Endothelial cell of umbilical vein (primary cell): ENCODE measurements around the gene CUL9. TPM values are rescaled to one million over a fixed set of nuclear protein-coding genes. Genes with fewer than 3 reads are reported as not detected.

ENCODE experiments used
- BruUV-seq: library from RNA; stranded (reverse); fragments of 400-500 nt; replicated peaks from 2 replicates; lab custom pipeline; 2021; lab: Mats Ljungman, UMichigan
- CTCF ChIA-PET: fragments of 300-600, 350-600 bp; sonication (Branson Sonifier 250); formaldehyde crosslinking; loops from one replicate; lab custom pipeline; 2021; ENCODE audit warnings: antibody characterized with exemption, inconsistent platforms; lab: Charles Lee
- POLR2A ChIA-PET: fragments of 300-600, 350-600 bp; sonication (Branson Sonifier 250); formaldehyde crosslinking; loops from one replicate; lab custom pipeline; 2021; ENCODE audit warnings: antibody characterized with exemption, inconsistent platforms; lab: Charles Lee
- DNase-seq: peaks from one replicate; pipeline ENCODE4 v3.0.0-alpha.2; 2011; ENCODE audit warnings: low read depth, low spot score
- FAIRE-seq: peaks from 2 replicates; lab custom pipeline; 2011; peaks lifted over from hg19 to GRCh38; lab: Jason Lieb, UNC
- H2AFZ ChIP-seq: 2 replicates; pipeline ENCODE4 v1.6.0; 2012; ENCODE audit warnings: low read depth, low read length, control low read depth, inconsistent platforms
- H3K27ac ChIP-seq: 2 replicates; pipeline ENCODE4 v1.5.1; 2011; ENCODE audit warnings: low read depth, mild to moderate bottlenecking, control low read depth, low read length, moderate library complexity; ENCODE audit not compliant: insufficient read depth
- H3K27me3 ChIP-seq, 2 experiments: 2 replicates each; pipeline versions ENCODE4 v1.6.0 to v1.6.1; 2011; ENCODE audit warnings: low read length in 2 of 2, mixed read lengths in 1 of 2; ENCODE audit not compliant: control insufficient read depth in 2 of 2, insufficient read depth in 2 of 2
- H3K36me3 ChIP-seq, 2 experiments: 2 replicates in 1 of 2; 3 replicates in 1 of 2; pipeline ENCODE4 v1.5.1; 2011; ENCODE audit warnings: low read length in 2 of 2, mild to moderate bottlenecking in 1 of 2, moderate library complexity in 1 of 2; ENCODE audit not compliant: control insufficient read depth in 2 of 2, insufficient read depth in 2 of 2; ENCODE audit errors: extremely low read depth in 1 of 2
- H3K4me1 ChIP-seq: 3 replicates; pipeline ENCODE4 v1.5.1; 2011; ENCODE audit warnings: mild to moderate bottlenecking, low read length; ENCODE audit not compliant: control insufficient read depth, insufficient read depth; ENCODE audit errors: extremely low read depth
- H3K4me2 ChIP-seq: 2 replicates; pipeline ENCODE4 v1.6.1; 2011; ENCODE audit warnings: low read length, control low read depth, mixed read lengths; ENCODE audit not compliant: insufficient read depth
- H3K4me3 ChIP-seq, 3 experiments: fragments of 200-600 bp in 1 of 3; sonication (generic), shearing (Covaris generic) in 1 of 3; replicated peaks in 1 of 3; 2 replicates each; pipeline ENCODE4 v1.5.1; 2011 to 2016; ENCODE audit warnings: control low read depth in 3 of 3, low read length in 3 of 3, mild to moderate bottlenecking in 2 of 3, inconsistent platforms in 1 of 3, low read depth in 1 of 3, moderate library complexity in 1 of 3; ENCODE audit not compliant: insufficient read depth in 1 of 3
- H3K79me2 ChIP-seq: 2 replicates; pipeline ENCODE4 v1.6.0; 2012; ENCODE audit warnings: low read length, inconsistent platforms; ENCODE audit not compliant: control insufficient read depth, insufficient read depth
- H3K9ac ChIP-seq: replicated peaks from 2 replicates; pipeline ENCODE3; 2011; ENCODE audit warnings: low read length, control low read depth; ENCODE audit not compliant: insufficient read depth; ENCODE audit errors: extremely low read depth
- H3K9me1 ChIP-seq: replicated peaks from 3 replicates; pipeline ENCODE4 v1.6.0; 2011; ENCODE audit warnings: mild to moderate bottlenecking, low read length; ENCODE audit not compliant: control insufficient read depth, insufficient read depth; ENCODE audit errors: extremely low read depth
- H3K9me3 ChIP-seq: replicated peaks from 2 replicates; pipeline ENCODE4 v1.5.1; 2012; ENCODE audit warnings: low read length, inconsistent platforms; ENCODE audit not compliant: control insufficient read depth, insufficient read depth
- H4K20me1 ChIP-seq: replicated peaks from 2 replicates; pipeline ENCODE3; 2011; ENCODE audit warnings: mild to moderate bottlenecking, low read length; ENCODE audit not compliant: control insufficient read depth, insufficient read depth; ENCODE audit errors: extremely low read depth
- GATA2 ChIP-seq: IDR thresholded peaks from 2 replicates; pipeline ENCODE4 v1.7.0; 2011; ENCODE audit warnings: low read depth, mild to moderate bottlenecking, moderate library complexity, mixed read lengths, low read length; ENCODE audit not compliant: insufficient read length, insufficient read depth
- MAX ChIP-seq: IDR thresholded peaks from 2 replicates; pipeline ENCODE4 v1.6.1; 2011; ENCODE audit not compliant: insufficient read depth, insufficient read length
- MYC ChIP-seq: IDR thresholded peaks from one replicate; pipeline ENCODE4 v1.6.1; 2011; ENCODE audit warnings: mild to moderate bottlenecking, low read depth, low read length
- POLR2A ChIP-seq: IDR thresholded peaks from 2 replicates; pipeline ENCODE4 v1.6.1; 2012; ENCODE audit warnings: low read depth, mild to moderate bottlenecking, control low read depth, low read length
- POLR2AphosphoS5 ChIP-seq: IDR thresholded peaks from 2 replicates; pipeline ENCODE4 v1.6.1; 2012; ENCODE audit warnings: low read depth, mild to moderate bottlenecking, control low read depth, low read length, moderate library complexity; ENCODE audit not compliant: insufficient read depth
- dilution Hi-C: fragments of 300-500 bp; cut with MboI; formaldehyde crosslinking; loops from one replicate; pipeline ENCODE4 v1.15.0; 2019; ENCODE audit warnings: low sequenced_read_pairs; ENCODE audit not compliant: extremely low pct_ligation_motif_present
- intact Hi-C: fragments of 100-400 bp; cut with micrococcal nuclease; formaldehyde crosslinking; loops from one replicate; pipeline ENCODE4 v1.10.0; 2022
- polyA plus RNA-seq, 4 experiments: library from polyadenylated mRNA; depleted of rRNA in 3 of 4; stranded (reverse) in 3 of 4; unstranded in 1 of 4; fragments of >200 nt; gene quantifications; 2 replicates each; pipeline versions ENCODE4 v1.2.1 to v1.2.3, GENCODE V29; 2011 to 2012; ENCODE audit warnings: missing spikeins in 1 of 4
- total RNA-seq: library from RNA; stranded (reverse); gene quantifications from 2 replicates; pipeline ENCODE4 v1.2.3, GENCODE V29; 2021
- TF ChIP-seq, protein P1 (sequence below), 2 donors: IDR thresholded peaks; 1 replicate in 1 of 2; 2 replicates in 1 of 2; pipeline ENCODE4 v1.5.1; 2011; ENCODE audit warnings: low read length in 2 of 2, mild to moderate bottlenecking in 2 of 2, moderate library complexity in 2 of 2, control low read depth in 1 of 2, inconsistent platforms in 1 of 2, low read depth in 1 of 2; ENCODE audit not compliant: insufficient read depth in 1 of 2; ENCODE audit errors: extremely low read depth in 1 of 2

The CUL9 gene
- total and polyA plus RNA-seq, 2 donors (not counting 3 experiments of a cell fraction or from before 2014, with no cell fraction given): 38.7 to 46.0 TPM

GRCh38 chr6:43228951-43229802, 47.2 kb downstream of the CUL9 start, which contains the start of gene DNPH1:
Gene DNPH1 (minus strand): TSS chr6:43229481. CDS start chr6:43229456, 25 bp downstream.
- BruUV-seq: no TSS peak
- DNase-seq (peak; percentile 70), FAIRE-seq (peak; percentile 64)
- Histone ChIP-seq H3K9me3 (no peaks in the 10 kb centered on the region), H3K79me2 (peaks cover 3% of the 10 kb centered on the region), H3K4me1 (peaks cover 6% of the 10 kb centered on the region), H3K36me3 (no peaks in the 10 kb centered on the region), H3K27me3 (peaks cover 6 to 10% of the 10 kb centered on the region in 2 experiments), H3K4me3 (peak within 1 kb of the TSS; percentile 54 to 76 (median 71)), H3K4me2 (peak within 1 kb of the TSS; percentile 94), H4K20me1 (no peaks in the 10 kb centered on the region), H3K27ac (peak within 1 kb of the TSS; percentile 30), H3K9ac (peak within 1 kb of the TSS; percentile 75), H2AFZ (peak within 1 kb of the TSS; percentile 87), H3K9me1 (no peaks in the 10 kb centered on the region)
- CTCF ChIA-PET: interaction anchor here (0.6 to 2.6 kb wide), 55 partner anchors 9 to 850 kb away, joined by 3 to 27 read pairs (median 5); partner anchors contain the start of genes CRIP3, CUL9, LRRC73 and SRF
- TF ChIP-seq, protein P1, sequence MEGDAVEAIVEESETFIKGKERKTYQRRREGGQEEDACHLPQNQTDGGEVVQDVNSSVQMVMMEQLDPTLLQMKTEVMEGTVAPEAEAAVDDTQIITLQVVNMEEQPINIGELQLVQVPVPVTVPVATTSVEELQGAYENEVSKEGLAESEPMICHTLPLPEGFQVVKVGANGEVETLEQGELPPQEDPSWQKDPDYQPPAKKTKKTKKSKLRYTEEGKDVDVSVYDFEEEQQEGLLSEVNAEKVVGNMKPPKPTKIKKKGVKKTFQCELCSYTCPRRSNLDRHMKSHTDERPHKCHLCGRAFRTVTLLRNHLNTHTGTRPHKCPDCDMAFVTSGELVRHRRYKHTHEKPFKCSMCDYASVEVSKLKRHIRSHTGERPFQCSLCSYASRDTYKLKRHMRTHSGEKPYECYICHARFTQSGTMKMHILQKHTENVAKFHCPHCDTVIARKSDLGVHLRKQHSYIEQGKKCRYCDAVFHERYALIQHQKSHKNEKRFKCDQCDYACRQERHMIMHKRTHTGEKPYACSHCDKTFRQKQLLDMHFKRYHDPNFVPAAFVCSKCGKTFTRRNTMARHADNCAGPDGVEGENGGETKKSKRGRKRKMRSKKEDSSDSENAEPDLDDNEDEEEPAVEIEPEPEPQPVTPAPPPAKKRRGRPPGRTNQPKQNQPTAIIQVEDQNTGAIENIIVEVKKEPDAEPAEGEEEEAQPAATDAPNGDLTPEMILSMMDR (IDR thresholded peaks at IDR 0.05; ENCODE audit: extremely low read depth in 1 of 2, insufficient read depth in 1 of 2, low read depth in 1 of 2, low read length in 2 of 2): peak; percentile 80 to 92
- TF ChIP-seq GATA2 (no peak), POLR2AphosphoS5 (peak; percentile 87), POLR2A (peak; percentile 77), MYC (no peak), MAX (peak; percentile 54)
- POLR2A ChIA-PET: no interaction called here
- intact Hi-C loops: loop anchor here (1.0 kb wide), 2 partner anchors 56 to 105 kb away; no protein-coding TSS in a partner anchor
- dilution Hi-C loops: no loop called here
